ENCODE results near the gene LEMD2. TPM values are rescaled to one million over a fixed set of nuclear protein-coding genes. Genes with fewer than 3 reads are reported as not detected.
A peak's percentile ranks its signal among the peaks of the same experiment; 100 is the strongest.

Gene LEMD2
- total and polyA plus RNA-seq, 2 of the 4 experiments (the other 2 are of a cell fraction): 26.5 to 43.6 TPM

DNA sequence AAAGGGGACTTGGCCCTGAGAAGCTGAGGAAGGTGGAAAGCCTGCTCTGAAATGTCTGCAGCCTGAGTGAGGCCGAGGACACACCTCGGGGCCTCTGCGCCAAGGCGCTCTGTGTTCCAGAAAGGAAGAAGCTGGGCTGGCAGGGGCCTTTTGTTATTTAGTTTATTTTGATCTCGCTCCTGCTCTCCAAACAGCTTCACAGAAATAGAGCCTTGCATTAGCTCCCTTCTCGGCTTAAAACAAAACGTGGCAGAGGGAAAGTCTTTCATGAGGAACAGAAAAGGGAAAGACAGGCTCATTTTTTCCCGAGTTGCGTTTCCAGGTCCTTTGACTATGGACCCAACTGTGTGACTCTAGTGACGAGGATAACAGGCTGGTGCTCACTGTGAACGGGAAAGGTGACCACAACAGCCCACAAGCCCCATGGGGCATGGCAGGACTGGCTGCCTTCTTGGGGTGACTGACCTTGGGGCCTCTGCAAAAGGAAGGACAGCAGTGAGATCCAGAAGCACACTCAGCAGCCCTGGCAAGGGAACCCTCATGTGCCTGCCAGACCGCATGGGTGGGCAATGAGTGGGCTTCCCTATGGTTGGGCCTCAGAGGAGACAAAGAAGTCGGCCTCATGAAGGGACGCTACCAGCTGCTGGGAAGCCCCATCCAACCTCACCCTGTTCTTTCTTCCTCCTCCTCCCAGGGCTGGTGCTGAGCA, 18.7 kb downstream of the LEMD2 start:
- peak overlapping the region; percentile 98 for H2BK5ac ChIP-seq (ENCODE audit: low read depth, low read length, poor library complexity, severe bottlenecking)
- in situ Hi-C loops (cut with MboI; ENCODE audit: low sequenced_read_pairs) (loop anchor here (5.0 kb wide), 1 partner anchor 262 kb away; no protein-coding TSS in a partner anchor), intact Hi-C loops (cut with micrococcal nuclease) (loop anchor here (2.0 kb wide), 3 partner anchors 25 to 71 kb away; partner anchors contain the start of gene UQCC2), dilution Hi-C loops (cut with HindIII; ENCODE audit: low sequenced_read_pairs, unreplicated experiment) (no loop called here)
- 50% methylated on average over 4 of the region's 14 CpGs; no CpG with 5 or more reads in 1 of the 2 experiments for WGBS, 2 experiments (ENCODE audit: extremely low coverage in 2 of 2, insufficient read length in 1 of 2)
- BruUV-seq (replicated peaks): no TSS peak
- H4K20me1 ChIP-seq (ENCODE audit: insufficient read depth, low read length): 0 out of 2 replicates have a peak, but pooled peaks cover 4% of the 10 kb centered on the region
- DNase-seq: no peak
- TF ChIP-seq, protein P1, sequence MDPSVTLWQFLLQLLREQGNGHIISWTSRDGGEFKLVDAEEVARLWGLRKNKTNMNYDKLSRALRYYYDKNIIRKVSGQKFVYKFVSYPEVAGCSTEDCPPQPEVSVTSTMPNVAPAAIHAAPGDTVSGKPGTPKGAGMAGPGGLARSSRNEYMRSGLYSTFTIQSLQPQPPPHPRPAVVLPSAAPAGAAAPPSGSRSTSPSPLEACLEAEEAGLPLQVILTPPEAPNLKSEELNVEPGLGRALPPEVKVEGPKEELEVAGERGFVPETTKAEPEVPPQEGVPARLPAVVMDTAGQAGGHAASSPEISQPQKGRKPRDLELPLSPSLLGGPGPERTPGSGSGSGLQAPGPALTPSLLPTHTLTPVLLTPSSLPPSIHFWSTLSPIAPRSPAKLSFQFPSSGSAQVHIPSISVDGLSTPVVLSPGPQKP (IDR thresholded peaks at IDR 0.05; ENCODE audit: borderline replicate concordance, low read depth, low read length): no peak
- TF ChIP-seq FOS (IDR thresholded peaks at IDR 0.05; ENCODE audit: low read depth, low read length) (no peak), RFX5 (IDR thresholded peaks at IDR 0.05; ENCODE audit: low read depth, low read length) (no peak), RCOR1 (IDR thresholded peaks at IDR 0.05; ENCODE audit: insufficient replicate concordance, low read length) (no peak), SMC3 (IDR thresholded peaks at IDR 0.05; ENCODE audit: low read depth, low read length) (no peak), RAD21 (IDR thresholded peaks at IDR 0.05; ENCODE audit: low read length) (no peak), MAFK (IDR thresholded peaks at IDR 0.05; ENCODE audit: low read depth, low read length) (no peak), MXI1 (IDR thresholded peaks at IDR 0.05; ENCODE audit: borderline replicate concordance, low read depth, low read length) (no peak), NFE2L2 (IDR thresholded peaks at IDR 0.05; ENCODE audit: low read depth, low read length) (no peak), CEBPB (IDR thresholded peaks at IDR 0.05; ENCODE audit: low read depth, low read length) (no peak), MAZ (IDR thresholded peaks at IDR 0.05; ENCODE audit: borderline replicate concordance, low read depth, low read length) (no peak)
- TF ChIP-seq, protein P2, sequence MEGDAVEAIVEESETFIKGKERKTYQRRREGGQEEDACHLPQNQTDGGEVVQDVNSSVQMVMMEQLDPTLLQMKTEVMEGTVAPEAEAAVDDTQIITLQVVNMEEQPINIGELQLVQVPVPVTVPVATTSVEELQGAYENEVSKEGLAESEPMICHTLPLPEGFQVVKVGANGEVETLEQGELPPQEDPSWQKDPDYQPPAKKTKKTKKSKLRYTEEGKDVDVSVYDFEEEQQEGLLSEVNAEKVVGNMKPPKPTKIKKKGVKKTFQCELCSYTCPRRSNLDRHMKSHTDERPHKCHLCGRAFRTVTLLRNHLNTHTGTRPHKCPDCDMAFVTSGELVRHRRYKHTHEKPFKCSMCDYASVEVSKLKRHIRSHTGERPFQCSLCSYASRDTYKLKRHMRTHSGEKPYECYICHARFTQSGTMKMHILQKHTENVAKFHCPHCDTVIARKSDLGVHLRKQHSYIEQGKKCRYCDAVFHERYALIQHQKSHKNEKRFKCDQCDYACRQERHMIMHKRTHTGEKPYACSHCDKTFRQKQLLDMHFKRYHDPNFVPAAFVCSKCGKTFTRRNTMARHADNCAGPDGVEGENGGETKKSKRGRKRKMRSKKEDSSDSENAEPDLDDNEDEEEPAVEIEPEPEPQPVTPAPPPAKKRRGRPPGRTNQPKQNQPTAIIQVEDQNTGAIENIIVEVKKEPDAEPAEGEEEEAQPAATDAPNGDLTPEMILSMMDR (conservative IDR thresholded peaks at IDR 0.05; ENCODE audit: low read depth, low read length): no peak
- peak overlapping the region; percentile 94 for H2BK20ac ChIP-seq (ENCODE audit: low read depth, low read length)
- H3K23ac ChIP-seq (ENCODE audit: low read depth, low read length): peak overlapping the region; percentile 97
- ATAC-seq (ENCODE audit: low read depth): no peak
- H2BK15ac ChIP-seq (ENCODE audit: low read depth, low read length): peak overlapping the region; percentile 88
- H3K4ac ChIP-seq (ENCODE audit: low read depth, low read length): peak overlapping the region; percentile 100
- peaks cover 30% of the 10 kb centered on the region for H3K9me1 ChIP-seq (ENCODE audit: insufficient read depth, low read length)
- H4K5ac ChIP-seq (ENCODE audit: low read depth, low read length): peak overlapping the region; percentile 87
- H3K27ac ChIP-seq (ENCODE audit: insufficient read depth, low read length): peak overlapping the region; percentile 98
- peak overlapping the region; percentile 32; the same call in 1 of the 2 replicates for H3K4me2 ChIP-seq (ENCODE audit: low read depth, low read length)
- peak overlapping the region; percentile 96 for H2AK9ac ChIP-seq (replicated peaks; ENCODE audit: low read depth, low read length, poor library complexity)
- peaks cover 49% of the 10 kb centered on the region for H3K4me1 ChIP-seq (ENCODE audit: control insufficient read depth, insufficient read depth, low read length)
- no peaks in the 10 kb centered on the region for H3K9me3 ChIP-seq (ENCODE audit: control insufficient read depth, insufficient read depth, low read length)
- peaks cover 25% of the 10 kb centered on the region for H3K36me3 ChIP-seq (ENCODE audit: control insufficient read depth, insufficient read depth, low read length)
- H3K27me3 ChIP-seq (ENCODE audit: control insufficient read depth, insufficient read depth, low read length): no peaks in the 10 kb centered on the region
- peak overlapping the region; percentile 98 for H4K91ac ChIP-seq (ENCODE audit: insufficient read depth, low read depth, low read length)
- H3K4me3 ChIP-seq (ENCODE audit: insufficient read depth, low read depth, low read length): no peak overlapping the region
- H2BK120ac ChIP-seq (ENCODE audit: low read depth, low read length): peak overlapping the region; percentile 98
- peak overlapping the region; percentile 99 for H2AK5ac ChIP-seq (ENCODE audit: low read depth, low read length)
- ChIA-PET POLR2A (ENCODE audit: unreplicated experiment) (interaction anchor here (0.6 to 1.2 kb wide), 2 partner anchors 11 to 108 kb away, joined by 3 read pairs; no protein-coding TSS in a partner anchor), CTCF (interaction anchor here (0.8 to 2.7 kb wide), 11 partner anchors 8 to 284 kb away, joined by 3 to 17 read pairs (median 7); partner anchors contain the start of genes IP6K3 and UQCC2)
- H3K79me1 ChIP-seq (ENCODE audit: low read depth in 1 of 2, low read length in 2 of 2): peaks cover 0 to 30% of the 10 kb centered on the region in 2 experiments; a peak in 2 of 4 replicates
- H3K14ac ChIP-seq (replicated peaks; ENCODE audit: low read depth, low read length): peak overlapping the region; percentile 97
- peak overlapping the region; percentile 94 for H3K56ac ChIP-seq (ENCODE audit: extremely low read depth, insufficient read depth, low read length)
- peak overlapping the region; percentile 54 for H3K9ac ChIP-seq (ENCODE audit: low read depth, low read length)
- H4K8ac ChIP-seq (ENCODE audit: low read depth in 2 of 2, low read length in 2 of 2): peak overlapping the region; percentile 45 to 99
- H2AFZ ChIP-seq (replicated peaks; ENCODE audit: low read length, poor library complexity): peak overlapping the region; percentile 24
- peak overlapping the region; percentile 88 for H3K18ac ChIP-seq (ENCODE audit: low read depth, low read length)
